NCI-H345 treated with DMSO at 0.1 percent for 48 hours (cell line): ENCODE data around the gene CTNNAL1.
"Not testable (repeated sequence)": the region's sequence is repeated elsewhere in the genome, so short reads cannot be mapped to it uniquely, and the experiment has no call there.

Experiments
- DNase-seq: peaks from one replicate; lab custom pipeline; 2025; ENCODE audit not compliant: unreplicated experiment; lab: John Stamatoyannopoulos, UW

The CTNNAL1 gene

DNA sequence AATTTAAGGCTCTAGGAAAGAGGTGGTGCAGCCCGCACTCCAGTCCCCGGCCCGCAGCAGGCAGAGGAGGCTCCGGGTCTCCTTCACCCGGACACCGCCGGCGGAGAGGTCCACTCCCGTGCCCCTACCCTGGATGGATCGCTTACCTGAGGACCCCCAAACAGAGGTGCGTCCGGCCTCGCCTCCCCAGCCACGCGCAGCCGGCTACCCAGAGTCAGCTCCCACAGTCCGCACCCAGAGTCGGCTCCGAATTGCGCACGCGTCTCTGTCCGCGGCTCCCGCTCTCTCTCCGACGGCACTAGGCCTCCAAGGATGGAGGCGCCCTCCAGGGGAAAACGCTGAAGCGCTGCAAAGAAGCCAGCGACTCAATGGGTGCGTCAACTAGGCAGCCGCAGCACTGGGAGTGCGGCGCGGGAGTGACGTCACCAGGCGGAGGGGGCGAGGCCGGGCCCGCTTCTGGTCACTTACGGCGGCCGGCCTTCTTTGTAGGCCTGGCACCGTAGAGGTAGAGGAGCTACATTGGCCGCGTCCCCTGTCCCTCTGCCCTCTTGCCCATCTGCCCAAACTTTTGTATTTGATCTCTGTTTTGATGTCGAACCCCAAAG, 79.5 kb downstream of the CTNNAL1 start, which contains the start of gene ELP1:
Gene ELP1 (minus strand): TSS at position 407 of the 605 bp plus-strand sequence. CDS start 2,978 bp downstream, outside the sequence.
- peak; percentile 92 for DNase-seq

DNA sequence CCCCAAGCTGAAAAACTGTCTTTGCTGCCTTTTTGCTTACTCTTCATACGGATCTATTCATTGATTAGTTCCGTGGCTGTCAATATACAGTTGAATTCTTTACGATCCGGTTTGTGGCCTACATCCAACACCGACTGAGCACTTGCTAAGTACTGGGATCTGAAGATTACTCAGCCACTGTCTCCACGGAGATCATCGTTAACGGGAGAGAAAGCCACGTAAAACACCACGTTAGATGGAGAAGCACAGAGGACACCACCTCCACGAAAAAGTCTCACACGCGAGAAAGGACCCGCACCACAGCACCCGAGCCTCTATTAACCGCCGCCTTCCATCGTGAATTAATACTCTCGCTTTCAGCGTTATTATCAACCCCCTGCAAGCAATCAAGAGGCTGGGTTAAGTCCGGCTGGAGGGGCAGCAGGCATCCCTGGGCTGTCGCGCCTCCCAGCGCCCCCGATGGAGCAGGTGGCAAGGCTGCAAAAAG, 80.0 kb downstream of the CTNNAL1 start:
- no peak for DNase-seq

DNA sequence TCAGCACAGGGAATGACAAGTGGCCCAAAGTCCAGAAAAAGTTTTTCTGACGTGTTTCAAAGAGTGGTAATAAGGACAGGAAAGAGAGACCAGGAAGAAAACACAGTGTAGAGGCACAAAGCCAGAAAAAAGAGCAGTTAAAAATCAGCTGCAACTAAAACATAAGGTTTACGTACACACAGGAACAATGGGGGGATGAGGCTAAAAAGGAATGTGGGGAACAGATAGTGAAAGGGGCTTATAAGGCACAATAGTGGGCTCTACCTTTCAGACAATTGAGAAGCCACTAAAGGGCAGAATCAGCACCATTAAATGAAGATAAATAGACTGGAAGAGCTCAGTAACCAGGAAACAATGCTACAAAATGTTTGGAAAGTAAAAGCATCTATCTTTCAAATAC, 84.9 kb downstream of the CTNNAL1 start:
- no peak for DNase-seq

DNA sequence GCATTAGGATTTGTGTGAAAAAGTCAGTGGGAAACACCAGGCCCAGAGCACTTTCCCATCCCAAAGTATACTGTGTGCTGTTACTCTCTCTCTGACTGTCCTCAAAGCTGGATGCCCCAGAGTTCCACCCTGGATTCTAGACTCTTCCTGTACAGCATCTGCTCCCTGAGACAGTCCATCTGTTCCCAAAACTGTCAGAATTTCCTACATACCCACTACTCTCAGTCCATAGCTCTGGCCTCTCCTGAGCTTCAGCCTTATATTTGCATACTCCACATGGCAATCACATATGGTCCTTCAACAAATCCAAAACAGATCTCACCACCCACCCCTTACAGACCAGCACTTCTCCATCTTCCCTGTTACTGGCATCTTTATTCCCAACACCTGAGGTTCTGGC, 88.8 kb downstream of the CTNNAL1 start:
- no peak for DNase-seq

DNA sequence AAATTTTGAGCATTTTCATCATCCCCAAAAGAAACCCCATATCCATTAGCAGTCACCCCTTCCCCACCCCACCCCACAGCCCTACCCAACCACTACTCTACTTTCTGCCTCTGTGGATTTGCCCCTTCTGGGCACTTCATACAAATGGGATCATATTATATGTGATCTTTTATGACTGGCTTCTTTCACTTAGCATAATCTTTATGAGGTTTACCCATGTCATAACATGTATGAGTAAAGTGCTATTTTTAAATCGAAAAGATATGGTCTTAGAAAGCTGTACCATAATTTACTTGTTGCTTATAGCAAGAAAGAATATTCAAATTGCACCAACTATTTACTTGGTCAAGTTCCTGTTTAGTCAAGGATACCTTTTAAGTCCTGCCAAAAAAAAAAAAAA, 92.1 kb downstream of the CTNNAL1 start:
- no peak for DNase-seq

DNA sequence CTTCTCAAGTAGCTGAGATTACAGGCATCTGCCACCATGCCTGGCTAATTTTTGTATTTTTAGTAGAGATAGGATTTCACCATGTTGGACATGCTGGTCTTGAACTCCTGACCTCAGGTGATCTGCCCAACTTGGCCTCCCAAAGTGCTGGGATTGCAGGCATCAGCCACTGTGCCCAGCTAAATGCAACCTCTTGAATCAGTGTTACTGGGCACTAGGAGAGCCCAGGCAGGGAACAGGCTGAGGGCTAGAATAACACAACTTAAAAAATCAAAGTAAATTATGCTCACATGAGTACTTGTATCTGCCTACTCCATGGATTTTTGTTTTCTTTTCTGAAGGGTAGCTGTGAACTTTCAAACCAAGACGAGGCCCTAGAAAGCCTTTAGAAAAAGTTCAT, 92.9 kb downstream of the CTNNAL1 start:
- not testable (repeated sequence) for DNase-seq

DNA sequence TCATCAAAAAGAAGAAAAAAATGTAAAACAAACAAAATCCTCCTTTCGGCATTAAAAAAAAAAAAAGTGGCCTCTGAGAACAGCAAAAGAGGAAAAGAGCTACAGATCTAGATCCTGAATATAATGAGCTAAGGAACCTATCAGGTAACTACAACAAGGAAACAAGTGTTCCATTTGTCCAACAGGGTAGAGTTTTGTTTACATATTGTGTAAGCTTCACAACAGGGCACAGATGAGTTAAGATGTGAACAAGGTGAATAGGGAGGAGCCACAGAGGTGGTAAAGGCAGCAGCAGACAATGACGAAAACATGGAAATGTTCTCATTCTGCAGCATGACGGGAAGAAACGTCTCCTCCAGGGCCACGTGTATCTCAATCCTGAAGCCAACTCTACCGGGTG, 93.8 kb downstream of the CTNNAL1 start:
- no peak for DNase-seq

DNA sequence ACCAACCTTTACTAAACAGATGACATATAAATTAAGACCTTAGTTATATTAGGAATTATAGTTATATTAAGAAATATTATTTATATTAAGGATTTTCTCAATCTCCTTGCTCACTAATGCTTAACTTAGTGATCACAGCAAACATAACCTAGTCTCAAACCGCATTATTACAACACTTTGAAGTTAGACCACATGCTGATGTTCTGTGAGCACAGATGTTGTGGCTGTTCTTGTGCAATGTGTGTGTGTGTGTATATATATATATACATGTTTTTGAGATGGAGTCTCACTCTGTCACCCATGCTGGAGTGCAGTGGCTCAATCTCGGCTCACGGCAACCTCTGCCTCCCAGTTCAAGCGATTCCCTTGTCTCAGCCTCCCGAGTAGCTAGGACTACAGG, 99.9 kb downstream of the CTNNAL1 start:
- DNase-seq, result no peak

DNA sequence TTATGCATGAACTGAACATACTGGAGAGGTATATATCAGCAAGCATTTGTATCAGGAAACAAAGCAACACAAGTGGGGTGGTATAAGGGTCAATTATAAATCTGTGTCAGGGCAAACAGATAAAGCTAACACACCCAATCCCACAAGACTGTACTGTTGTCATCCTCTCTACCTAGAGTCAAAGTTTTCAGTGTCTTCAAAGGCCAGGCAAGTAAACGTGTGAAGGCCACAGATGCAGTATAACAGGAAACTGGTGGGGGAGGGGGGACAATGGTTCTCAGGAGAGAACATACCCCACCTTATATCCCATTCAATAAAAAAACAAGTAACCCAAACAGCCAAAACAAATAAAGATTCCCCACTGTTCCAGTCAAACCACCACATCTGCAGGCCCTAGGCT, 101.5 kb downstream of the CTNNAL1 start:
- no peak for DNase-seq

DNA sequence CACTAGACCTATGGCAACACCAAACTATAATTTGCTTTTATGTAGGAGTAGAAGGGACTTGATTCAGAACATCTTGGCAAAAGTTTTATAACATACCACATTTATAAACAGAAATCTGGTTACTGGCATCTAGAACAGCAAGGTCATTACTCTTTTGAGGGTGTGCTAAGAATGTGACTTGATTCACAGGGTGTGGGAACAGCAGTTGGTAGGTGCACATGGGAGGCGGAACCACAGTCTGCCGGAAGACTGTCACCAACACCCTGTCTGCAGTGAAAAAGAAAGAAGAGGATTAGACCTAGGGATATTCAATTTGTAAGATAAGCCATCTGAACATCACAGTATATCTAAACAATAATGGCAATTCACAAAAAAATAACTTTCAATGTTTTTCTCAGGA, 102.4 kb downstream of the CTNNAL1 start:
- no peak for DNase-seq

DNA sequence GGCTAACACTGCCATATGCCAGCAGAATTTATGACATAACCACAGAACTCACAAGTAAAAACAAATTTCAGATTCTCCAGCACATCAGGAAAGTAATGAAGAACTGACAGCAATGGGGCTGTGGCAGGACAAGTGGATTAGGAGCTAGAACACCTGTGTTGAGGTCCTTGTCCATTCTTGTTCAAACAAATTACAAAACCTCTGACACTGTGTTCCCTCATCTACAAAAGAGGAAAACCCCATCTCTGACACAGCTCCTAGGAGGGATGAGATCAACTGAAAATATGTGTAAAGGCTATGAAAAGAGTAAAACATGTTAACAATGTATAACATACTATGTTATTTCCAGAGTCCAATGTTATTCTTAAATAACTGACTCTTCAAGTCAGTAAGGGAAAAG, 102.9 kb downstream of the CTNNAL1 start:
- no peak for DNase-seq

DNA sequence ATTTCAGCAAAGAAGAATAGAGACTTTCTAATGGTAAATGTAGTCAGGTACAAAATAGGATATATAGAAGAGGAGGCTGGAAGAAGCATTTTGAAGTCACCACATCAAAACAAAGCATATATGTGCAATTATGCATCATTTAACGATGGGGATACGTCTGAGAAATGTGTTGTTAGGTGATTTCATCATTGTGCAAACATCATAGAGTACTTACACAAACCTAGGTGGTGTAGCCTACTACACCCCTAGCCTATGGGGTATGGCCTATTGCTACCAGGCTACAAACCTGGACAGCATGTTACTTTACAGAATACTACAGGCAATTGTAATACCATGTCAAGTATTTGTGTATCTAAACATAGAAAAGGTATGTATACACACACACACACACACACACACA, 107.8 kb downstream of the CTNNAL1 start:
- no peak for DNase-seq

DNA sequence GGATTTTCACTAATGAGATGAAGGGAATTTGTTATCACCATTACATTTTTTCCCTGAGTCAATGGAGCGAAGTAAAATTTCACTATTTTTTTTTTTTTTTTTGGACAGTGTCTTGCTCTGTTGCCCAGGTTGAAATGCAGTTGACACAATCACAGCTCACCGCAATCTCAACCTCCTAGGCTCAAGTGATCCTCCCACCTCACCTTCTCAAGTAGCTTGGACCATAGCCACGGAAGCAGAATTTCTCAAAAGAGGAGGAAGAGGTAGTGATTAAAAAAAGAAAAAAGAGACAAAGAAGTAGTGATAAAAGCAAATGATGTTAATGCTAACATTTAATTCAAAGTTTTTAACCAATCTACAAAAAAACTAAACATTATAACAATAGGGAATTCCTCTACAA, 109.1 kb downstream of the CTNNAL1 start:
- DNase-seq, result no peak

DNA sequence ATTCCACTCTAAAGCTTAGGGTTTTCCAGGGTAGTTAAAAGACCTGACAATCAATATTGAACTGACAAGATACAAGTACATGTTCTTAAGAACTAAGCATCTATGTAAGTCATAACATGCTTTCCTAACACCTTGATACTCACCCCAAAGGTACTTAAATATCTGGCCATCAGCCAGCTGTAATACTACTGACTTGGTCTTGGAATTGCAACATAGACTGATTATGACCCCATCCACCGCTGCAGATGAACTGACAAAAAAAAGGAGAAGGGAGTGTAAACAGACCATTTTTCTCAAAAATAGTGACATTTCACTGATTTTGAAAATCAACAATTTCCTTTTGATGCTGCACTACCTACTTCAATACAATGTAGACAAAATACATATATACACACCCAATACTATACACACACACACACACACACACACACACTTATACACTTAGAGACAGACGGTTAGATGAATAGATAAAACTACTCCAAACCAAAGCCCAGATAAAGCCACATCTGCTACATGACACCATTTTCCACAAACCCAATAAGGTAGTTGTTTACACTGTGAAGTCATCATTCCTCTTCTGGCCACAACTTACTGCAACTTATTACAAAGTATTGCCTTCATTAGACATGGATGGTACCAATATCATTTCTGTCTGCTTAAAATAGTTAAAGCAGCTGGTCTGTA, 109.7 kb downstream of the CTNNAL1 start:
- no peak for DNase-seq

DNA sequence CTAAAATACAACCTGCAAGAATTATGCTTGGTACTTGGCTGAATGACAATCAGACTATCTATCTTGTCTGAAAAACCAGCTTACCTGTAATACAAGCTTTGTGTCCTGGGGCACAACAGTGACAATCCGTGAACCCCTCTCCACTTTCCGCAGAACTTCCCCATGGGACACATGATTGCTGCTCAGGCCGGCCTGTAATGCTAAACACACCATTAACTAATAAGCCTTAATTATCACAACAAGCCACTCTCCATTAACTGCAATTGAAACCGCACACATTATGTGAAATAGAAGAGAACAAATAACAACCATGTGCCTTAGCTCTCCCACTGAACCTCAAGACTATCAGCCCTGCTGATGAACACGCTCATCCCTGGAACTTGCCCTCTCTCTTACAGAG, 113.1 kb downstream of the CTNNAL1 start:
- DNase-seq, result no peak

DNA sequence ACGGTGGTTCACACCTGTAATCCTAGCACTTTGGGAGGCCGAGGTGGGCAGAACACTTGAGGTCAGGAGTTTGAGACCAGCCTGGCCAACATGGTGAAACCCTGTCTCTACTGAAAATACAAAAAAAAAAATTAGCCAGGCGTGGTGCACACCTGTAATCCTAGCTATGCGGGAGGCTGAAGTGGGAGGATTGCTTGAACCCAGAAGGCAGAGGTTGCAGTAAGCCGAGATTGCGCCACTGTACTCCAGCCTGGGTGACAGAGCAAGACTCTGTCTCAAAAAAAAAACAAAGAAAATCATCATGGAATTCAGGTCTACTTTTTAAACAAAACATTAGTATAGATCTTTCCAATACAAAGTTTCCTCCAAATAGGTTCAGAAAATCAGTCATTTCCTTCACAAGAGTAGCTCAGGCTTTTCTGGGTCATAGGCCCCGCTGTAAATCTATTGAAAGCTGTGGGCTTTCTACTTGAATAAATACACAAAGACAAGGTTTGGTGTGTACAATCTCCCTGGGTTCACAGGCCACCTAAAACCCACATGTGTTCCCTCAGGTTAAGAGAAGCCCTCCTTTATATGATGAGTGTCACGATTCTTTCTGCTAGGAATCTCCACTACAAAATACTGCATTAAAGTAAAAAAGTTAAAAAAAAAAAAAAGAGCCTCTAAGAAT, 114.1 kb downstream of the CTNNAL1 start:
- DNase-seq, result not testable (repeated sequence)

DNA sequence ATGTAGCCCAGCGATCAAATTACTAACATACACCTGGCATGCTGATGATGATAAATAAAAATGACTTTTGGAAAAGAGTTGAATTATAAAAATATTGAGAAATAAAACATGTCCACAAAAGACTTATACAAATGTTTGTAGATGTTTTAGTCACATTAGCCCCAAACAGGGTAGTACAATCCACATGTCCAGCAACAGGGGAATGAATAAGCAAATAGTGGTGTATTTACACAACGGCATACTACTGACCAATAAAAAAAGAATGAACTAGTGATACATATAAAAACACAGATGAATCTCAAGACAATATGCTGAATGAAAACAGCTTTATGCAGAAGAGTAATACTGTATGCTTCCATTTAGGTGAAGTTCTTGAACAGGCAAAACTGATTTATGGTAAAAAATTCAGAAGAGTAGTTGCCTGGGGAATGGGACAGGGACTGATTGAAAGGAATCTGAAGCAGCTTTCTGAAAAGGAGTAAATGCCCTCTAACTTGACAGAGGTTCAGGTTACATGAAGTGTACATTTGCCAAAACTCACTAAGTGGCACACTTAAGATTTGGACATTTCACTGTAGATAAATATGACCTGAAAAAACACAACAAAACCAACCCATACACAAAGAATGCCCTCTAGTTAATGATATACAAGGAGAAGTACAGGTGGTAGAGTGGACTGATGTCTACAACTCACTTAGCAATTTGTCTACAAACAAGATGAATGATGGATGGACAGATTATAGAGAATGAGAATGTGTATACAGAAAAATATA, 115.8 kb downstream of the CTNNAL1 start:
- no peak for DNase-seq

DNA sequence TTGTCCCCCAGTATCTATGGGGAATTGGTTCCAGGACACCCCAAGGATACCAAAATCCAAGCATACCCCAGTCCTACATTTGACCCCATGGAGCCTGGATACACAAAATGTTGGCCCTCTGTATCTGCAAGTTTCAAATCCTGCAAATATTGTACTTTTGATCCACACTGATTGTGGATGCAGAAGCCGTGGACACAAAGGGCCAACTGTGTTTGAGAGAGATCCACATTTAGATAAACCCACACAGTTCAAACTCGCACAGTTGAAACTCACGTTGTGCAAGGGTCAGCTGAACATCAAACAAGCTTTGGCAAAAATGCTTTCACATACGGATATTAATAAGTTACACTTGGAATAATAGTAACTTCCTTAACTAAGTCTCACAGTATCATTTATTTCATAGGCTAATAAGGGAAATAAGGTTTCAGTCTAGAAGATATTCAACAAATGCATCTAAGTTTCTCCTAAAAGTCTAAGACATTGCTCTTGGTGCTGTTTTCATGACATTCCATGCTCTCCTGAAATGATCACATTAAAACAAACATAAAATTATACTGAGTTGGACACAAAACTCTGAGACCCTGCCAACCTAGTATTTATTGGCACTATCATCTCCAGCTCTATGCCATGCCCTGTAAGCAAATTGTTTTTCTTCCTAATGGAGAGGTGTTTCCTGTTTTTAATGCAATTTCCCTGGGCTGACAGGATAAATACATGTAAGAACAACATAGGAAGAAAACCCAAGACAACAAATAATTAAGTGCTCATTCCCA, 118.9 kb downstream of the CTNNAL1 start:
- DNase-seq, result no peak
